Measurements from ENCODE around the gene C6orf62.
"Not testable (repeated sequence)": the region's sequence is repeated elsewhere in the genome, so short reads cannot be mapped to it uniquely, and the experiment has no call there.

C6orf62 gene

DNA sequence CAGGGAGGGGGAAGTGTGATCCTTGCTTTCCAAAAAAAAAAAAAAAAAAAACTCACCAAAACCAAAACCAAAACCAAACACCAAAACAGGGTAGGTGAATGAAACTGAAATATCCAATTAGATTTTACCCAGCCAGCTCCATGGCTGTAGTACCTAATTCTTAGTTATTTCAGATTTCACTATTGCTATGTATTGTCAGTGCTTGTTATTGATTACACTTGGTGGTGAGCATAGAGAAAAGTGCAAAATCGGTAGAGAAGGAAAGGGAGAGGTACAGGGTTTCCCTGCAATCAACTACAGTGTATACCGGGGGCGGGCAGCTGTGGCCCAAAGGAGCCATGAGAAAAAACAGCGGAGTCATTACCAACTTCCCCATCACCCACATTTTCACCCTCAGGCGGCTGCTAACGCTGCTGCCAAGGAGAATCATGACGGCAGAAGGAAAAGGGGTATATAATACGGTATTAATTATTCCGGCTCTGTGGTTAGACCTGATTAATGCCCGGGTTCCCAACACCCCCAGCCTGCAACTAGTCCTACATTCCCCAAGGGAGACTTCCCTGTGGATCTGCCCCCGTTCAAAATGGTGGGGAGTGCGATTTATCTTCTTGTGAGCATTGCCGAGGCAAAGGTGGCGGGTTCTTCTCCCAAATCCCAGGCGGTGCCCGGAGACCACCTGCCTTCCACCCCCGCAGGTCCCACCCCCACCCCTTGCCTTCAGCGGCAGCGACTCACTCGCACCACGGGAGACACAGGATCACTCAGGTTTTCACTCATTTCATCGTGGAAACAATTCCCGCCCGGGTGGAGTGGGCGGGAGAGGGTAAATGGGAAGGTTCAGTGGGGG is at the start of gene C6orf62 (continued):
- TF ChIP-seq, protein P1, sequence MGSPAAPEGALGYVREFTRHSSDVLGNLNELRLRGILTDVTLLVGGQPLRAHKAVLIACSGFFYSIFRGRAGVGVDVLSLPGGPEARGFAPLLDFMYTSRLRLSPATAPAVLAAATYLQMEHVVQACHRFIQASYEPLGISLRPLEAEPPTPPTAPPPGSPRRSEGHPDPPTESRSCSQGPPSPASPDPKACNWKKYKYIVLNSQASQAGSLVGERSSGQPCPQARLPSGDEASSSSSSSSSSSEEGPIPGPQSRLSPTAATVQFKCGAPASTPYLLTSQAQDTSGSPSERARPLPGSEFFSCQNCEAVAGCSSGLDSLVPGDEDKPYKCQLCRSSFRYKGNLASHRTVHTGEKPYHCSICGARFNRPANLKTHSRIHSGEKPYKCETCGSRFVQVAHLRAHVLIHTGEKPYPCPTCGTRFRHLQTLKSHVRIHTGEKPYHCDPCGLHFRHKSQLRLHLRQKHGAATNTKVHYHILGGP (tag by site-specific recombination; IDR thresholded peaks at IDR 0.05), result no peak
- TF ChIP-seq BCL11A (tag by site-specific recombination; IDR thresholded peaks at IDR 0.05; ENCODE audit: low read depth) (no peak), ZNF121 (tag by site-specific recombination; IDR thresholded peaks at IDR 0.05) (0 out of 2 replicates have a peak, but pooled peaks have one; percentile 11)
- TF ChIP-seq, protein P2, sequence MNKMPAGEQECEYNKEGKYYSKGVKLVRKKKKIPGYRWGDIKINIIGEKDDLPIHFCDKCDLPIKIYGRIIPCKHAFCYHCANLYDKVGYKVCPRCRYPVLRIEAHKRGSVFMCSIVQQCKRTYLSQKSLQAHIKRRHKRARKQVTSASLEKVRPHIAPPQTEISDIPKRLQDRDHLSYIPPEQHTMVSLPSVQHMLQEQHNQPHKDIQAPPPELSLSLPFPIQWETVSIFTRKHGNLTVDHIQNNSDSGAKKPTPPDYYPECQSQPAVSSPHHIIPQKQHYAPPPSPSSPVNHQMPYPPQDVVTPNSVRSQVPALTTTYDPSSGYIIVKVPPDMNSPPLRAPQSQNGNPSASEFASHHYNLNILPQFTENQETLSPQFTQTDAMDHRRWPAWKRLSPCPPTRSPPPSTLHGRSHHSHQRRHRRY (tag by site-specific recombination; IDR thresholded peaks at IDR 0.05), result no peak

DNA sequence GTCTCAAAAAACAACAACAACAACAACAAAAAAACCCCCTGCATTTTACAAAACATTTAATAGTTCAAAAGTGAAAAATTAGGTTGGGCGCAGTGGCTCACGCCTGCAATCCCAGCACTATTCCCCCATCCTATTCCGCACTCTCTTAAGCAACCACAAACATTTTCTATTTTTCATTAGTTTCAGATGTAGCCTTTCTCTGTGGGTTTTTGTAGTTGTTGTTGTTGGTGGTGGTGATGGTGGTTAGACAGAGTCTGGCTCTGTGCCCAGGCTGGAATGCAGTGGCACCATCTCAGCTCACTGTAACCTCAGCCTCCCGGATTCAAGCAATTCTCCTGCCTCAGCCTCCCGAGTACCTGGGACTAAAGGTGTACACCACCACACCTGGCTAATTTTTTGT is 49.4 kb upstream of the C6orf62 start:
- H3K4me3 ChIP-seq (ENCODE audit: low read depth, low read length), result no peak overlapping the region
- no peak overlapping the region for H3K27ac ChIP-seq (ENCODE audit: extremely low read depth, low read depth, low read length)
- POLR2A ChIA-PET, result no interaction called here
- H3K4me1 ChIP-seq (ENCODE audit: control insufficient read depth, insufficient read depth, low read length), result no peaks in the 10 kb centered on the region
- CTCF ChIA-PET, result no interaction called here
- H3K36me3 ChIP-seq (ENCODE audit: control insufficient read depth in 2 of 2, insufficient read depth in 1 of 2, low read length in 2 of 2), result no peaks in the 10 kb centered on the region
- no peak for TF ChIP-seq GLI2 (tag by site-specific recombination; IDR thresholded peaks at IDR 0.05; ENCODE audit: borderline replicate concordance, low read depth)
- no peak for TF ChIP-seq SALL2 (tag by site-specific recombination; IDR thresholded peaks at IDR 0.05; ENCODE audit: borderline replicate concordance)
- TF ChIP-seq SETDB1 (IDR thresholded peaks at IDR 0.05; ENCODE audit: insufficient read length, low read length), result no peak
- TF ChIP-seq ZNF530 (tag by site-specific recombination; IDR thresholded peaks at IDR 0.05; ENCODE audit: low read depth), result no peak
- no peak for TF ChIP-seq ZNF138 (tag by site-specific recombination; IDR thresholded peaks at IDR 0.05; ENCODE audit: borderline replicate concordance)
- TF ChIP-seq ZNF549 (tag by site-specific recombination; IDR thresholded peaks at IDR 0.05), result no peak
- TF ChIP-seq ZBTB17 (tag by site-specific recombination; IDR thresholded peaks at IDR 0.05), result no peak
- no peak for TF ChIP-seq ZNF350 (tag by site-specific recombination; IDR thresholded peaks at IDR 0.05)
- no peak for TF ChIP-seq ZNF791 (tag by site-specific recombination; IDR thresholded peaks at IDR 0.05)
- no peak for TF ChIP-seq FEZF1 (tag by site-specific recombination; IDR thresholded peaks at IDR 0.05)
- no peaks in the 10 kb centered on the region for H3K9me3 ChIP-seq (ENCODE audit: control insufficient read depth, insufficient read depth, low read depth, low read length)

DNA sequence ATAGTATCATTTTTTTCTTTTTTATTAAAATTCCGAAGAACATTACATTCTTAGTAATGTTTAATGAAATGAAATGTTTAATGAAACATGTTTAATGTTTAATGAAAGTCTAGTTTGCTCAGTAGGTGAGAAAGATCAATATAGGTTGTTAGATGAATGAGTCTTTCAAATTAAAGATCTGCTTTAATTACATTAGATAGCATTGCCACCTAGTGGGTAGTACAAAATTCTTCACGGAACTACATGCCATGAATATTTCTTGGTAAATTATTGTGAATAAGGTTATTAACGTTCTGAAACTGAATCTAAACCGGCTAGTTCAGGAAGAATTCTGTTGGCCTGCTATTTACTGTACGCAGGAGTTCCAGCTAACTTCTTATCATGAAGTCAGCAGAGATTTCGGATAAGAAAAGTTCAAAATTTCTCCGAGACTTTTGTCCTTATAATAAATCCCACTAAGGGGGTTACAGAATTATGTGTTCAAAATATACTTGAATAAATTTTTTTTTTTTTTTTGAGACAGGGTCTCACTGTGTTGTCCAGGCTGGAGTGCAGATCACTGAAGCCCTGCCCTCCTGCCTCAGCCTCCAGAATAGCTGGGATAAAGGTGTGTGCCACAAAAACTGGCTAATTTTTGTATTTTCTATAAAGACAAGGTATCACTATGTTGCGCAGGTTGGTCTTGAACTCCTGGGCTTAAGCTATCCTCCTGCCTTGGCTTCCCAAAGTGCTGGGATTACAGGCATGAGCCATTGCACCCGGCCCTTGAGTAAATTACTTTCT is 47.9 kb upstream of the C6orf62 start:
- Histone ChIP-seq H3K4me1 (ENCODE audit: control insufficient read depth, insufficient read depth, low read length) (no peaks in the 10 kb centered on the region), H3K4me3 (ENCODE audit: low read depth, low read length) (no peak overlapping the region), H3K36me3 (ENCODE audit: control insufficient read depth in 2 of 2, insufficient read depth in 1 of 2, low read length in 2 of 2) (no peaks in the 10 kb centered on the region), H3K9me3 (ENCODE audit: control insufficient read depth, insufficient read depth, low read depth, low read length) (no peaks in the 10 kb centered on the region), H3K27ac (ENCODE audit: extremely low read depth, low read depth, low read length) (no peak overlapping the region)
- TF ChIP-seq ZNF654 (tag by site-specific recombination; IDR thresholded peaks at IDR 0.05; ENCODE audit: low read depth), result peak; percentile 70
- TF ChIP-seq, protein P3, sequence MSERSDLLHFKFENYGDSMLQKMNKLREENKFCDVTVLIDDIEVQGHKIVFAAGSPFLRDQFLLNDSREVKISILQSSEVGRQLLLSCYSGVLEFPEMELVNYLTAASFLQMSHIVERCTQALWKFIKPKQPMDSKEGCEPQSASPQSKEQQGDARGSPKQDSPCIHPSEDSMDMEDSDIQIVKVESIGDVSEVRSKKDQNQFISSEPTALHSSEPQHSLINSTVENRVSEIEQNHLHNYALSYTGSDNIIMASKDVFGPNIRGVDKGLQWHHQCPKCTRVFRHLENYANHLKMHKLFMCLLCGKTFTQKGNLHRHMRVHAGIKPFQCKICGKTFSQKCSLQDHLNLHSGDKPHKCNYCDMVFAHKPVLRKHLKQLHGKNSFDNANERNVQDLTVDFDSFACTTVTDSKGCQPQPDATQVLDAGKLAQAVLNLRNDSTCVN (tag by site-specific recombination; optimal IDR thresholded peaks at IDR 0.05), result no peak
- ChIA-PET POLR2A (no interaction called here), CTCF (interaction anchor here (0.7 to 2.9 kb wide), 12 partner anchors 9 to 341 kb away, joined by 3 to 15 read pairs (median 4); no protein-coding TSS in a partner anchor)

DNA sequence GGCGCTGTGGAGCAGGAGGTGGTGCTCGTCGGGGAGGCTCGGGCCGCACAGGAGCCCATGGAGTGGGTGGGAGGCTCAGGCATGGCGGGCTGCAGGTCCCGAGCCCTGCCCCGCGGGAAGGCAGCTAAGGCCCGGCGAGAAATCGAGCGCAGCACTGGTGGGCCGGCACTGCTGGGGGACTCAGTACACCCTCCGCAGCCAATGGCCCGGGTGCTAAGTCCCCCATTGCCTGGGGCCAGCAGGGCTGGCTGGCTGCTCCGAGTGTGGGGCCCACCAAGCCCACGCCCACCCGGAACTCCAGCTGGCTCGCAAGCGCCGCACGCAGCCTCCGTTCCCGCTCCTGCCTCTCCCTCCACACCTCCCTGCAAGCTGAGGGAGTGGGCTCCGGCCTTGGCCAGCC is 47.0 kb upstream of the C6orf62 start:
- not testable (repeated sequence) for H3K4me3 ChIP-seq (ENCODE audit: low read depth, low read length); H3K27ac ChIP-seq (ENCODE audit: extremely low read depth, low read depth, low read length); H3K36me3 ChIP-seq (ENCODE audit: control insufficient read depth in 2 of 2, insufficient read depth in 1 of 2, low read length in 2 of 2); H3K9me3 ChIP-seq (ENCODE audit: control insufficient read depth, insufficient read depth, low read depth, low read length); H3K4me1 ChIP-seq (ENCODE audit: control insufficient read depth, insufficient read depth, low read length)
- CTCF ChIA-PET, result interaction anchor here (0.5 to 2.9 kb wide), 11 partner anchors 10 to 247 kb away, joined by 3 to 15 read pairs (median 4); no protein-coding TSS in a partner anchor
- POLR2A ChIA-PET, result interaction anchor here (1.0 to 1.4 kb wide), 2 partner anchors 9 to 46 kb away, joined by 3 to 5 read pairs; partner anchors contain the start of gene GMNN

DNA sequence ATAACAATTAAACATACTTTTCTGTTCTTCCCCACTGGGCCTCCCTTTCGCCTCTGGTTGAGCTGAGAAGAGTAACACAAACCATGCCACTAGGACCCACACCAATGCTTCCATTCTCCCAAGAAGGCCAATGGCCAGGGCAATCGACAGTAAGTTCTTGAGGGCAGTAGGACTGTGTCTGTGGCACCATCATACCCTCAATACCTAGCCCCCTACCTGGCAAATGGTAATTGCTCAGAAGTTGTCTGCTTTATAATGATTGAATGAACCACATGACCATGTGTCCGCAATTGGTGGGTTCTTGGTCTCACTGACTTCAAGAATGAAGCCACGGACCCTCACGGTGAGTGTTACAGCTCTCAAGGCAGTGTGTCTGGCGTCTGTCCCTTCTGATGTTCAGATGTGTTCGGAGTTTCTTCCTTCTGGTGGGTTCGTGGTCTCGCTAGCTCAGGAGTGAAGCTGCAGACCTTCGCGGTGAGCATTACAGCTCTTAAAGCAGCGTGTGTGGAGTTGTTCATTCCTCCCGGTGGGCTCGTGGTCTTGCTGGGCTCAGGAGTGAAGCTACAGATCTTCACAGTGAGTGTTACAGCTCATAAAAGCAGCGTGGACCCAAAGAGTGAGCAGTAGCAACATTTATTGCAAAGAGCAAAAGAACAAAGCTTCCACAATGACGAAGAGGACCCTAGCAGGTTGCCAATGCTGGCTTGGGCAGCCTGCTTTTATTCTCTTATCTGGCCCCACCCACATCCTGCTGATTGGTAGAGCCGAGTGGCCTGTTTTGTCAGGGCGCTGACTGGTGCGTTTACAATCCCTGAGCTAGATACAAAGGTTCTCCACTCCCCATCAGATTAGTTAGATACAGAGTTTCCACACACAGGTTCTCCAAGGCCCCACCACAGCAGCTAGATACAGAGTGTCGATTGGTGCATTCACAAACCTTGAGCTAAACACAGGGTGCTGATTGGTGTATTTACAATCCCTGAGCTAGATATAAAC is 46.2 kb upstream of the C6orf62 start:
- ChIA-PET CTCF (interaction anchor here (0.6 to 2.9 kb wide), 7 partner anchors 11 to 221 kb away, joined by 3 to 15 read pairs (median 6); no protein-coding TSS in a partner anchor), POLR2A (interaction anchor here (1.0 to 1.4 kb wide), 2 partner anchors 10 to 45 kb away, joined by 3 to 5 read pairs; partner anchors contain the start of gene GMNN)
- not testable (repeated sequence) for H3K4me3 ChIP-seq (ENCODE audit: low read depth, low read length); H3K36me3 ChIP-seq (ENCODE audit: control insufficient read depth in 2 of 2, insufficient read depth in 1 of 2, low read length in 2 of 2); H3K4me1 ChIP-seq (ENCODE audit: control insufficient read depth, insufficient read depth, low read length); H3K9me3 ChIP-seq (ENCODE audit: control insufficient read depth, insufficient read depth, low read depth, low read length); H3K27ac ChIP-seq (ENCODE audit: extremely low read depth, low read depth, low read length)

Measured in HEK293 (cell line).